GM12875 (cell line): Measurements from ENCODE around the gene FNDC7.
"Not testable (repeated sequence)": the region's sequence is repeated elsewhere in the genome, so short reads cannot be mapped to it uniquely, and the experiment has no call there.

Experiments
- H3K4me3 ChIP-seq: one replicate; pipeline ENCODE4 v1.5.1; 2011; ENCODE audit warnings: low read depth, low read length, control low read depth
- CTCF ChIP-seq: IDR thresholded peaks from 2 replicates; pipeline ENCODE4 v1.5.1; 2011; ENCODE audit warnings: low read depth, mild to moderate bottlenecking, control low read depth, inconsistent platforms, low read length, moderate library complexity, borderline replicate concordance; ENCODE audit not compliant: insufficient read depth

FNDC7 gene

GRCh38 chr1:108669679-108670078 is 43.0 kb upstream of the FNDC7 start:
- H3K4me3 ChIP-seq, result no peak overlapping the region
- no peak for TF ChIP-seq CTCF

- TF ChIP-seq CTCF, result no peak
- H3K4me3 ChIP-seq, result no peak overlapping the region
Measured at GRCh38 chr1:108670131-108670773, 42.5 kb upstream of the FNDC7 start.

- H3K4me3 ChIP-seq, result no peak overlapping the region
- TF ChIP-seq CTCF, result no peak
Measured at GRCh38 chr1:108671143-108671542, 41.6 kb upstream of the FNDC7 start.

GRCh38 chr1:108678706-108679105 is 34.0 kb upstream of the FNDC7 start:
- TF ChIP-seq CTCF, result no peak

GRCh38 chr1:108679586-108680213 is 33.0 kb upstream of the FNDC7 start:
- no peak for TF ChIP-seq CTCF
- H3K4me3 ChIP-seq, result no peak overlapping the region

More at GRCh38 chr1:108678706-108679105, 34.0 kb upstream of the FNDC7 start:
- H3K4me3 ChIP-seq, result no peak overlapping the region

GRCh38 chr1:108681701-108682100 is 31.0 kb upstream of the FNDC7 start:
- not testable (repeated sequence) for H3K4me3 ChIP-seq

GRCh38 chr1:108685529-108685928 is 27.2 kb upstream of the FNDC7 start:
- H3K4me3 ChIP-seq, result no peak overlapping the region
- no peak for TF ChIP-seq CTCF
